ENCODE data around the gene TTLL1.
"Not testable (repeated sequence)": the region's sequence is repeated elsewhere in the genome, so short reads cannot be mapped to it uniquely, and the experiment has no call there.

Gene TTLL1

GRCh38 chr22:42996646-42997365 is 92.4 kb downstream of the TTLL1 start:
- Histone ChIP-seq H3K36me3 (ENCODE audit: insufficient read depth, low read length) (peaks cover 15% of the 10 kb centered on the region), H3K27me3 (ENCODE audit: insufficient read depth, low read length, poor library complexity) (no peaks in the 10 kb centered on the region), H3K9ac (ENCODE audit: low read depth, low read length) (no peak overlapping the region), H3K79me2 (ENCODE audit: insufficient read depth, low read length) (peaks cover 96% of the 10 kb centered on the region), H3K4me2 (ENCODE audit: insufficient read depth, low read length) (no peak overlapping the region), H4K20me1 (ENCODE audit: insufficient read depth, low read length) (peaks cover 74% of the 10 kb centered on the region), H3K4me3 (ENCODE audit: low read depth in 1 of 2, low read length in 2 of 2) (no peak overlapping the region), H3K4me1 (ENCODE audit: insufficient read depth, low read length) (no peaks in the 10 kb centered on the region; the same call in 1 of the 2 replicates), H3K27ac (ENCODE audit: low read length) (no peak overlapping the region), H3K9me3 (ENCODE audit: insufficient read depth, low read length, severe bottlenecking) (no peaks in the 10 kb centered on the region), H2AFZ (ENCODE audit: low read depth, low read length) (no peak overlapping the region)
- no peak for ATAC-seq (ENCODE audit: insufficient read depth, low read depth)
- TF ChIP-seq EZH2 (IDR thresholded peaks at IDR 0.05; ENCODE audit: borderline replicate concordance, low read depth, low read length, severe bottlenecking) = no peak
- TF ChIP-seq CTCF (IDR thresholded peaks at IDR 0.05; ENCODE audit: borderline replicate concordance, extremely low read depth, low read length, poor library complexity, severe bottlenecking) = no peak
- DNase-seq = no peak

- H3K9ac ChIP-seq (ENCODE audit: low read depth, low read length); H3K9me3 ChIP-seq (ENCODE audit: insufficient read depth, low read length, severe bottlenecking); DNase-seq; H3K27me3 ChIP-seq (ENCODE audit: insufficient read depth, low read length, poor library complexity); H2AFZ ChIP-seq (ENCODE audit: low read depth, low read length); H3K4me2 ChIP-seq (ENCODE audit: insufficient read depth, low read length); H3K4me1 ChIP-seq (ENCODE audit: insufficient read depth, low read length); H3K4me3 ChIP-seq (ENCODE audit: low read depth in 1 of 2, low read length in 2 of 2); ATAC-seq (ENCODE audit: insufficient read depth, low read depth); H3K27ac ChIP-seq (ENCODE audit: low read length): not testable (repeated sequence)
- peaks cover 71% of the 10 kb centered on the region for H4K20me1 ChIP-seq (ENCODE audit: insufficient read depth, low read length)
- H3K36me3 ChIP-seq (ENCODE audit: insufficient read depth, low read length) = peaks cover 15% of the 10 kb centered on the region
- peaks cover 96% of the 10 kb centered on the region for H3K79me2 ChIP-seq (ENCODE audit: insufficient read depth, low read length)
Measured at GRCh38 chr22:42995654-42996053, 93.5 kb downstream of the TTLL1 start.

- no peak for DNase-seq
- H4K20me1 ChIP-seq (ENCODE audit: insufficient read depth, low read length) = peaks cover 71% of the 10 kb centered on the region
- H3K36me3 ChIP-seq (ENCODE audit: insufficient read depth, low read length) = peaks cover 15% of the 10 kb centered on the region
- TF ChIP-seq CTCF (IDR thresholded peaks at IDR 0.05; ENCODE audit: borderline replicate concordance, extremely low read depth, low read length, poor library complexity, severe bottlenecking) (no peak), EZH2 (IDR thresholded peaks at IDR 0.05; ENCODE audit: borderline replicate concordance, low read depth, low read length, severe bottlenecking) (no peak)
- no peak overlapping the region for H2AFZ ChIP-seq (ENCODE audit: low read depth, low read length)
- H3K9me3 ChIP-seq (ENCODE audit: insufficient read depth, low read length, severe bottlenecking) = no peaks in the 10 kb centered on the region
- no peak overlapping the region for H3K4me3 ChIP-seq (ENCODE audit: low read depth in 1 of 2, low read length in 2 of 2)
- H3K9ac ChIP-seq (ENCODE audit: low read depth, low read length) = no peak overlapping the region
- H3K4me2 ChIP-seq (ENCODE audit: insufficient read depth, low read length) = no peak overlapping the region
- no peak overlapping the region for H3K27ac ChIP-seq (ENCODE audit: low read length)
- no peaks in the 10 kb centered on the region for H3K27me3 ChIP-seq (ENCODE audit: insufficient read depth, low read length, poor library complexity)
- peaks cover 96% of the 10 kb centered on the region for H3K79me2 ChIP-seq (ENCODE audit: insufficient read depth, low read length)
- ATAC-seq (ENCODE audit: insufficient read depth, low read depth) = no peak
- H3K4me1 ChIP-seq (ENCODE audit: insufficient read depth, low read length) = no peaks in the 10 kb centered on the region
Measured at GRCh38 chr22:42994917-42995562, 94.2 kb downstream of the TTLL1 start.

- H2AFZ ChIP-seq (ENCODE audit: low read depth, low read length) = no peak overlapping the region
- peaks cover 65% of the 10 kb centered on the region for H4K20me1 ChIP-seq (ENCODE audit: insufficient read depth, low read length)
- H3K4me1 ChIP-seq (ENCODE audit: insufficient read depth, low read length) = no peaks in the 10 kb centered on the region
- DNase-seq = no peak
- peaks cover 15% of the 10 kb centered on the region for H3K36me3 ChIP-seq (ENCODE audit: insufficient read depth, low read length)
- no peak for ATAC-seq (ENCODE audit: insufficient read depth, low read depth)
- no peak overlapping the region for H3K4me2 ChIP-seq (ENCODE audit: insufficient read depth, low read length)
- H3K27ac ChIP-seq (ENCODE audit: low read length) = no peak overlapping the region
- no peaks in the 10 kb centered on the region for H3K27me3 ChIP-seq (ENCODE audit: insufficient read depth, low read length, poor library complexity)
- no peak overlapping the region for H3K9ac ChIP-seq (ENCODE audit: low read depth, low read length)
- no peak overlapping the region for H3K4me3 ChIP-seq (ENCODE audit: low read depth in 1 of 2, low read length in 2 of 2)
- H3K79me2 ChIP-seq (ENCODE audit: insufficient read depth, low read length) = peaks cover 91% of the 10 kb centered on the region
- TF ChIP-seq CTCF (IDR thresholded peaks at IDR 0.05; ENCODE audit: borderline replicate concordance, extremely low read depth, low read length, poor library complexity, severe bottlenecking) (no peak), EZH2 (IDR thresholded peaks at IDR 0.05; ENCODE audit: borderline replicate concordance, low read depth, low read length, severe bottlenecking) (no peak)
- H3K9me3 ChIP-seq (ENCODE audit: insufficient read depth, low read length, severe bottlenecking) = no peaks in the 10 kb centered on the region
Measured at GRCh38 chr22:42994276-42994916, 94.8 kb downstream of the TTLL1 start.
